ELF-1 (cell line): ENCODE measurements around the gene CIT.

Source experiments
- DNase-seq: peaks from one replicate; pipeline ENCODE4 v3.0.0-alpha.2; 2016; ENCODE audit warnings: low read depth, low spot score

The CIT gene

DNA sequence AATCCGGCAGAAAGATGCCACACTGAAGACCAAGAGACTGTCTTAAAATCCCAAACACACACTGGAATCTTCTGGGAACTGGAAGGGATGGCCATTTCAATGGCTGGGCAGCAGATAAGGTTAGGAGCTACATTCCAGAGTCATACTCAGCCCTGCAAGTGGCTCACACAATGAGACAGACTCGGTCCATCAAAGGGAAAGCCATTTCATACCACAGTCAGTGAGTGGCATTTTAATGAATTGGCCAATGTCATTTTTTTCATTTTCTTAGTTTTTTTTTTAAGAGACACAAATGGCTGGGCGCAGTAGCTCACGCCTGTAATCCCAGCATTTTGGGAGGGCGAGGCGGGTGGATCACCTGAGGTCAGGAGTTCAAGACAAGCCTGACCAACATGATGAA, 17.9 kb downstream of the CIT start:
- DNase-seq: no peak

DNA sequence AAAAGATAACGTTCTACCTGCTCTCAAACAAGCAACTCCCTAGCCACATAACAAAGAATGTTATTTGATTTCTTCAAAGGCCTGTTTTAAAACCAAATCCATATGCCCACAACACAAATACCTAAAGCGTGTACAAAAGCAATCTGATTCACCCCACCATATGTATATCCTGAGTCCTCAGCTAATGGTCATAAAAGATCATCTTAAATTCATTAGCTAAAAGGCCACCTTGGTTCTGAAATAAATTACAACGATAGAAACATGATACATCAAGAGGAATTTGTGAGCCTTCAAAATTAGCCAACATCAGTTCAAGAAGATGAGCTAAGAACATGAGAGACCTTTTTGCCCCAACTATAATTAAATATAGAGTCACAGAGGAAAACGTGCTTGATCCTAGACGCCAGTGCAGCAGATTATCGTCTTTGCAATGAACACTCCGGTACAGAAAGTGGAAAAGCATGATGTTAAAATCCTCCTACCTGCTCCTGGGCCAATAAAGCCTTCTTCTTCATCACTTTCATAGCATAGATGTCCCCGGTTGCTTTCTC, 20.0 kb downstream of the CIT start:
- DNase-seq: no peak

DNA sequence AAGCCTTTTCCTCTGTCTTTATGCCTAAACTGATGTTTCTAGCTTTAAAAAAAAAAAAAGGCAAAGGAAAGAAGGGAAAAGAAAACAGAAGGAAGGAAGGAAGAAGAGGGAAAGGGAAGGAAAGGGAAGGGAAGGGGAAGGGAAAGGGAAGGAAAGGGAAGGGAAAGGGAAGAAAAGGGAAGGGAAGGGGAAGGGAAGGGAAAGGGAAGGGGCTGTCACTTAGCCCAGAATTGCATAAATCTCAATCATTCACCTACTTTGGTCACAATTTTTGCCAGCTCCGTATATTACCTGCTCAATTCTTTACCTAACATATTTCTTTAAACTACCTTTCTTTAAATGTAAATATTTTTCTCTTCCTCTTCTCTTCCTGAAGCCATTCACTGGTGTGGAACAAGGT, 26.8 kb downstream of the CIT start:
- DNase-seq: no peak

DNA sequence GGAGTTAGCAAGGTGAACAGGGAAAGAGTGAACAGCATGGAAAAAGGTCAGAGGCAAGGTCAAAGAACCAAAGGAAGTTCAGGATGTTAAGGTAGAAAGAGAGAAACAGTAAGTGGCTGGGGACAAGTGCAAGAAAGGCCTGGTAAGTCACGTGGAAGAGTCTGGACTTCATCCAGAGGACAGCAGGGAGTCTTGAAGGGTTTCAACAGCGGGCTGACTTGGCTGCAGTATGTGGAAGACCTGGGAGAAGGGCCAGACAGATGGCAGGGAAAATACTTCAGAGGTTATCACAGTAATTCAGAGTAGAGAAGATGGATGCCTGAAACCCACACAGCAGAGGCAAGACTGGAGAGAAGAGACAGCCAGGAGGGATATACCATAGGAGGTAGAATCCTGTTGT, 34.0 kb downstream of the CIT start:
- DNase-seq: no peak

DNA sequence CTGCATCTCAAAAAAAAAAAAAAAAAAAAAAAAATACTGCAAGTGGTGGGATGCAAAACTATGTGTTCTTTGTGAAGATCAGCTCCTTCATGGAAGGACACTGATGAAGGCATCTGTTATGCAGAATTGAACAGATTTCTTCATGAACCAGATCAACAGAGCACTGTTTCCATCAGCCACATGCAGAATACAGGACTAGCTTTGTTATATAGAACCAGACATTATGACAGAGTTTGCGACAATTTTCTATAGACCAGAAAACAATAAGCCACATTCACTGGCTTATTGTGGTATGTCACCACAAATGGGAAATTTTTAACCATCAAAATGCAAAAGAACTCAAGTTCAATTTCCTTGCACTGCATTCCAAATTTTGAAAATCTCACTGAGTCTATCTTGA, 34.7 kb downstream of the CIT start:
- DNase-seq: no peak

DNA sequence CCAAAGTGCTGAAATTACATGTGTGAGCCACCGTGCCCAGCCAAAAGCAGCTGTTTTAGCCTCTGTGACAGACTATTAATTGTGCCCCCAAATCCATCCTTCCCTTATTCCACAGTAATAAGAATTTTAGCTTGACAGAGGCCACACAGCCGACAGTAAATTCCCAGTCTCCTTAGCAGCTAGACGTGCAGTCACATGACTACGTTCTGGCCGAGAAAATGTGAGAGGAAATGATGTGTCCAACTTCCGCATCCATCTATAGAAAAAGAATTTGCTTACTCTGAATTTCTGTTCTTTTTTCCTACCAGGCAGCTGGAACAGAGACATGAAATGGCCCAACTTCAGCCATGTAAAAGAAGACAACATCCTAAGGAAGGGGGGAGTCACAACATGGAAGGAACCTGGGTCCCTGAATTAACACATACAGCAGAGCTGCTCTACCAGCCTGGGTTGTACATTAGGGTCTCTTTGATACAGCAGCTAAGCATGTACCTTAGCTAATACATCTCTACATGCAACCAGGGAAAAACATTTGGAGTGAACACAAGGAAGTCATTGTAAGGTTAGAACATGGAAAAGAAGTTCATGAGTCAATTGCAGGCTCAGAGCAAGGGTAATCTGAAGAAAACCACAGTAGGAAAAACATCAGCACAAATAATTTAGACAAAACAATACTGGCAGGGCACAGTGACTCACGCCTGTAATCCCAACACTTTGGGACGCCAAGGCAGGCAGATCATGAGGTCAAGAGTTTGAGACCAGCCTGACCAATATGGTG, 35.5 kb downstream of the CIT start:
- DNase-seq: no peak

DNA sequence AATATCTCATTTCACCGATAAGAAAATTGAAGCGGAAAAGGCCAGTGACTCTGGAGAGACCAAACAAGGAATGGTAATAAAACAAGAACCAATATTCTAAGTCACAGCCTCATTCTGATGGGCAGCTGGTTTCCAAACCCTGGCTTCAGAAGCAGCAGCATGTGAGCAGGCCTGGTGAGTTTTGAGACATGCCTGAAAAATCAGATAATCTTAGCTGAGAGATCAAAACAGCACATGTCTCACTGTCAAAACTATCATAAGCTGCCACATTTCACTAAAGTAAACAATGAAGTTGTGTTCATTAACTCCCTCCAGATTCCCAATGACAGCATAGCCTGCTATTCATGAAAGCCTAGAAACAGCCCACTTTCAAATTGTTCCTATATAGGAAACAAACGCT, 36.5 kb downstream of the CIT start:
- DNase-seq: no peak

DNA sequence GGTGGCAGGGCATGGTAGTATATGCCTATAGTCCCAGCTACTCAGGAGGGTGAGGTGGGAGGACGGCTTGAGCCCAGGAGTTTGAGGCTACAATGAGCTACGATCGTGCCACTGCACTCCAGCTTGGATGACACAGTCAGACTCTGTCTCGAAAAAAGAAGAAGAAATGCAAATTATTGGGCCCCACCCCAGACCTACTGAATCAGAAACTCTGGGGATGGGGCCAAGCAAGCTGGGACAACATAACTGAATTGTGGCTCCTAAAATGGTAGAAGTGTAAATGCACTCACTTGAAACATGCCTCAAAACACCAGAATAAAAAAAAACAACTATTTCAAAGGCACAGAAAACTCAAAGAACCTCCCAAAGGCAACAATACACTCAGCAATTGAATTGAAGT, 37.0 kb downstream of the CIT start:
- no peak for DNase-seq

DNA sequence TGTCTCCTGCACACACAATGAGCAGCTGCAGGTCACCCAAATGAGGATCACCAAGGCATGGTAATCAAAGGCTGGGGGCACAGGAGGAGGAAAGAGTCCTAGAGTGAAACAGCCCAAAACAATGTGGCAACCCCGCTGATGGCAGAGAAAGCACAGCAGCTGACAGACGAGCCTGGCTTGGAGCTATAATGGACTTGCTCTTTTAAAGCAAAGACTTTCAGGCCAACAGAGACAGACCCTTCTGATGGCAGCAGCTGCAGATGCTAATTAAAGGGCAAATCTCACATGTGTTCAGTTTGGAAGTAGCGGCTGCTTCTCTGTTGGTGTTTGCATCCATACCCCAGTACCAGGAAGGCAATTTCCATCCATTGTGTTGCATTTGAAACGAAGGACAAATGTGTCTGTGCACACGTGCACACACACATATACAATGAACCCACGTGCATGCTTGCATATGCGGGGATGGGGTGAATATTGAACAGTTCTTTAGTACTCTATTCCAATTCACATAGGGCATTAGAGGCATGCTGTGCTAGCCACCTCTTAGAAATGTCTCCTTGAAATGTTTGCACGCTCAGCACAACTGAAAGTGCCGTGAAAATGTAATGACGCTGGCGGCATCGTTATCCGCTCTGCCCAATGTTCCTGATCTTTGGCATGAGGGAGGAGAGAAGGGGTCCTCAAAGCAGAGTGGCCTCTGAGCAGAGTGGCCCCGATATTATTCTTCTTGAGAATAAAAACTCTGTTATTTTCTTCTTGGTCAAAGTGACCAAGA, 38.1 kb downstream of the CIT start:
- DNase-seq: no peak

DNA sequence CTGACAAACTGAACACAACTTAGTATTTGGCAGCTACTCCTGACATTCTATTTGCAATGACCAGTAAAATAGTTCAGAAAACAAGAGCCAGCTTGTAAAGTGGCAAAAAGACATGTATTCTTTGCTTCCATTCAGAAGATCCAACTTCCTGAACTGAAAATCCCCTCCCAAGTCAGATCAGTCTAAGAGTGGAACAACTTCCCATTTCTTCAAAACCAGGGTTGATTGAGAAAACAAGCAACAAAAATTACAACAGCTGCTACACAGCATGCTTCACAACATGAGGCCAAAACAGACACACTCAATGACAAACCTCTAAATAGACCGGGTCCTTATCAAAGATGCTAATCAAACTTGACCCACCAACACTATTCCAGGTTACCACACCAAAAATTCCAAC, 40.3 kb downstream of the CIT start:
- no peak for DNase-seq

DNA sequence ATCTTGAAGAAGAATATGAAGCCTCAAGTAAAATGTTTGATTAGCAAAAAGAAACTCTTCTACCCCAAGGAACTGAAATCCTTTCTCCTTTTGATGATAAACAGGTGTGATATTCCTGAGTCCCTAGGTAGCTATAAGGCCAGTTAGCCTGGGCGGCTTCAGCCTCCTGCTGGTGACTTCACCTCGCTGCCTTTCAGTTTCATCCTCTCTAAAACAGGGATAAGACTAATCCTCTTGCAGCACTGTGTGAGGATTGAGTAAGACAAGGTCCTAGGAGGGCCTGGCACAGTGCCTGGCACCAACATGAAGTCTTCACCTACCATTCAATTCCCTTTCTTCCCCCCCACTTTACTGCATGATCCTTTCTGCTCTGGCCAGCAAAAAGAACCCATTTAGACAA, 42.1 kb downstream of the CIT start:
- peak; percentile 3 for DNase-seq

DNA sequence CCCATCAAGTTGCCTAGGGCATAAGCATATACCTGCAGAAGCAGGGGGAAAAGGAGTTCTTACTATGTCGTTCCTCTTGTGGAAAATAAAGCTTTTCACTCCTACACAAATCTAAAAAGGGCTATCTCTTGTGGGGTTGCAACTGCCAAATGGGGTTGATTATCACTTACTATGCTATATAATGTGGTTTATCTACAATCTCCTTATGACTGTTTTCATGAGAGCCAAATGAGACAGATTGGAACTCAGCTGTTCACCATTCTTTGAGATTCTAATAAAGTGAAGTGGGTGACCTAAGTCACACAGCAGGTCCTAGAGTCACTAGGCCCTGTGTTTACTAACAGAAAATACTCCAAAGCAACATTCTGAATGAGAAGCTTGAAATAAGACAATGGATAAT, 47.7 kb downstream of the CIT start:
- DNase-seq: no peak

DNA sequence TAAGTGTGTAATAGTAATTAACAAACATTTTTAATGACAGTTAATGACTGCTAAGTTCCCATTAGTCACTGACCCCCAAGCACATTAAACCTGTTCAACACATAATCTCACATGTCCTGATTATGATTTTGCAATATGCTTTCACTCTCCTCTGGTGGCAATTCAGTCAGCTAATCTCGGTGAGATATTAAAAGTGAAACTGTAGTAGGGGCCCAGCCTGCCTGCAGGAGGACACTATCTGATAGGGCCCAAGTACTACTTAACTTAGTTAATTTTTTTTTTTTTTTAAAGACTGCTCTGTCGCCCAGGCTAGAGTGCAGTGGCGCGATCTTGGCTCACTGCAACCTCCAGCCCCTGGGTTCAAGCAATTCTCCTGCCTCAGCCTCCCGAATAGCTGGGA, 48.8 kb downstream of the CIT start:
- DNase-seq: no peak

DNA sequence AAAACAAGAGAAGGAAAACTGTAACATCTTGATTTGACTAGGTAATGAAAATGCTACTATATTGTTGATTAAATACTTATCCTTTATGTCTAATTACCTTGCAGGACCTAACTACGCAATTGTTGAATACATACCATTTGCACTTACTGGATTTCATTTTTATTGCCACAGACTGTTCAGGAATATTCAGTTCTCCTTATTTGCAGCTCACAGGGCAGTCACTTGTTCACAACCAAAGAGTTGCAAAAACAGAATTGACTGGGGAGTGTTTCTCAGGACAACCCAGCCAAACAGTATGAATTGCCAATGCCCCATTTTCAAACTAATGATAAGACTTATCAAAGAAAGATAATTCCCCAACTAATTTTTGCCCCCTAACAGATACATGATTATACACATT, 49.4 kb downstream of the CIT start:
- no peak for DNase-seq

DNA sequence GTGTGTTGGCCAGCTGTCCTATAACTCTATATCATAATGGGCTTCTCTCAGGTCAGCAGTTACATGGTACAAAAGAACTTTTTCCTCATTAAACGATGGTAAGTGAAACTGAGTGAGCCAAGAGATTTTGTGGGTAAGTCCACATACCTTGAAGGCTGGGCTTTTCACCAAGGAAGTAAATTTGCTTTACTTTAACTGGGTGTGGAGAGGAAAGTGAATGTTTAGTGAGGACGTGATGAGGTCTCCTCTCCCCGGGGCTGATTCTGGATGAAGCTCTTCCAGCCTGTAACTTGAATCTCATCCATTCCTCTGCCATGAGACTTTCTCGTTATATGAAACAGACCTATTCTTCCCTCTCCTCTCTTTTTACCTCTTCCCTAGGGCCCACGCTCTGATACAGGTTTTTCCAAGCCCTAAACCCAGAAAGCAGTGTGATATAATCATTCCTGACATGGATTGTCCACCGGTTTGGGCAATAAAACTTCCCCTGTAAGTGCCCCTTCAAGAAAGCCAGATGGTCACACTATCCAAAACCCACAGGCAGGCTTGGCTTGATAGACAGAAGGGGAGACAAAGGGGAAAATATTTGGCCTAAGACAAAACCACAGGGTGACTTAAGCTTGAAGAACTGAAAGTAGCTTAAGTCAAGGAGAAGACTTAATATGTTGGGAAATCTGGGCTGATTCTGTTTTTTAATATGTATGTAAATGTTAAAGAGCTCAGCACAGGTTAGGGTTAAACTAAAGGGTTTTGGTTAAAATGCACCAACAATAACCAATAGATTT, 50.3 kb downstream of the CIT start:
- DNase-seq: no peak

DNA sequence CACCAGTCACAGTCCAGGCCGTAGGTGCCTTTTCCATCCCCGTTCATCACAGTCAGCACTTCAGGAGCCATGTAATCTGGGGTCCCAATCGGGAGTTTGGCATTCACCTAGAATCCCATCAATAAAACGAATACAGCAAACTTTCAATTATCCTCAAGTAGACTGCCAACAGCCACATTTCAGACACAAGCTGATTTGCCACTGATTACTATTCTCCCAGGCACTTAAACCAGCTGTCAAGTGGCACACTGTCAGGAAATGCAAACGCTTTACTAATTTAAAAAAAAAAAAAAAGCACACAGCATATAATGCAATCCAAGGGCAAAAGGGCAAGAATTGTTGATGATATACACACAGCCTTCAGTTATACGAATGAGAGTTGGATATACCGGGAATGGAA, 51.9 kb downstream of the CIT start:
- no peak for DNase-seq

DNA sequence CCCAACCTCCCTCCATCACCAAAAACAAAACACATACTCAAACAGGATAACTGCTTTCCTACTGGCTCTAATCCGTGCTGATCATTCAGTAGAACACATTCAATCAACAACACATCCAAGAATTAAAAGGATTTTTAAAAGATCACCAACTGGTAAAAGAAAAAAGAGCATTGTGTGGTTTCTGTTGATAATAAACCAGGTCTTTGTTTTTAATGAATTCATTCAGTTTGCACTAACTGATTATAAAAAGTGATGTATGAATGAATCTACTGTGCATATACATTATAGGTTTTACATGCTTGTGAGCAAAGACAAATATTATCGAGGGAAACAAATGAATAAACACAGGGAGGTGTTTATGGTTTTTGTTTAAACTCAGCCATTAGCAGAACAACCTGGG, 55.1 kb downstream of the CIT start:
- DNase-seq: no peak

DNA sequence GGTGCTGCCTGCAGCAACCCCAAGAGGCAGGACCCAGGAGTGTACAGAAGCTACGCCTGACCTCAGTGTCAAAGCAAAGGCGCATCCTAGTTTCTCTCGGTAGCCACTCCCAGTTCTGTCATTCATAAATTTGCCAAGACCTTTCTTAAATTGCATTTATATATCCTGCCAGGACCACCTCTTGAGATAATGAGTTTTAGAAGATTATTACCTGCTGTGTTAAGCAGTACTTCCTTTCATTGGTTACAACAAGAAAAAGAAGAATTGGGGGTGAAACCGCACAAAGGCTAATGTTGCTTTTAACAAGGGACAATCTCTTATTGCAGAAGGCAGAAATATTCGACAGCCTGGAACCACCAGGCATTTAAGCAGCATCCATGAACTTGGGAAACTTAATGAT, 57.8 kb downstream of the CIT start:
- DNase-seq: no peak

DNA sequence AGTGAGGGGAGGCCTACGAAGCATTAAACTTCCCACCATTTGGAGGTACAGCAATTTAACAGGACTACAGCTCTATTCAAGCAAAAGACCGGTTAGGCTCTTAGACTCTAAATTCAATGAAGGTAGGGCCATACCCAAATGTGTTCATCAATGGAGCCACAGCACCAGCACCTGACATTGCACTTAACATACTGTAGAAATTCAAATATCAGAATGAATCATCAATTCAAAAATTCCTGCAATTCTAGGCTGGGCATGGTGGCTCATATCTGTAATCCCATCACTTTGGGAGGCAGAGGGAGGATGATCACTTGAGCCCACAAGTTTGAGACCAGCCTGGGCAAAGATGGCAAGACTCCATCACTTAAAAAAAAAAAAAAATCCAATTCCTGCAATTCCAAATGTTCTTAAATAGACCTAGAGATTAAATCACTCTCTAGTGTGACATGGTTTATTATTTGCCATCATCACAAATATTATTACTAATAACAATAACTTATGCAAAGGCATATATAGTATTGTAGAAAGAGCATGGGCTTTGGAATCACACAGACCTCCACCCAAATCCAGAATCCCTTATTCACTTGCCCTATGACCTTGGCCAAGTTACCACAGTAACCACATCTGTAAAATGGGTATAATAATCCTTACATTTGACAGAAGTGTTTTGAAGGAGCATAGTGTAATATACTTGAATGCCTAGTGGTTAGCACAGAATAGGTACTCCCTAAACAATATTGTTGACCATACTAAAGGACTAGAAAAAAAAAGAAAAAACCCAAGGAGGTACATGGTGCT, 59.4 kb downstream of the CIT start:
- DNase-seq: no peak

DNA sequence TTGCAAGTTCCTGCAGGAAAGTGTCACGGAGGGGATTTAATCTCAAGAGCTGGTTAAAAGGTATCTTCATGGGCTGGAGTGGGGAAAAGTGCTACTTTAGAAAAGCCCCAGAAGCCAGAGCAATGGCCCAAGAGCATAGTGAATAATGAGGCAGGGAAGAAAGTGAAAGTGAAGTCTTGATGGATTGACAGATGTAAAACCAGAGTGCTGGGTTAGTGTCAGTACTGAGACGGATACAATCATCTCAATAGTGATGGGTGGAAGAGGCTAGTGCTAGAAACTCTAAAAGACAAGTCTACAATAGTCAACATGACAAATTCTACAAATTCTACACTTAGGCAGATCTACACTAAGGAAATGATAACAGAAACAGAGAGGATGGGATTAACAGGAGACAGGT, 68.1 kb downstream of the CIT start:
- no peak for DNase-seq

DNA sequence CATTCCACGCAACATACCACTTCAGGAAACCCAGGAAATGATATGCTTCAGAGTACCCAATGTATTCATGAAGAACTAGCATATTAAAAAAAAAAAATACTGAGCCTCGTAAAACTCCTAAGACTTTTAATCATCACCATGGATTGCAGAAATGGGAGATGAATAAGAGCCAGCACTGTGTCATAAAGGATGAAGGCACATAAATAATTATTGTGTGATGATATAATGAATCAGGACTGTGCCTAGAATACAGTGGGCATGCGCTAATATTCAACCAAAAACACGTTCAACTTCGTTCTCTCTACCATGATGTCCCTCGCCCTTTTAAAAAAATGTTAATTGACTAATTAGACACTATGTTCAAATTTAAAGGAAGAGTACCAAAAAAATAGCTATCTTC, 68.7 kb downstream of the CIT start:
- no peak for DNase-seq

DNA sequence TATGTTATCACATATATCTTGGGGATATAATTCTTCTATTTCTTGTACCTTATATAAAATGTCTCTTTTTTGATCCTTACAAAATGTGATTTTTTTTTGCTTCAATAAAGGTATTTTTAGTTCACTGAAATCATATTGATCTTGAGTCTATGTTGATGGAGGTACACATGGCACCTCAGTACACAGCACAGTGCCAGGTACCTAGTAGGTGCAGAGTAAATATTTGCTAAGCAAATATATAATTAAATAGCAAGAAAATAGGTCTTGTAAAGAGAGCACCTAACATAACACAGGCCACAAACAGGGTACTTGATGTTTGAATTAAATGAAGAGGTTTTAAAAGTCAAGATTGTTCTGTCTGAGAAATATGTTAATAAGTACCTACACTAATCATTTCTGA, 69.7 kb downstream of the CIT start:
- DNase-seq: no peak
